Neural progenitor cell (in vitro differentiated cells): ENCODE results near the gene KLK12.

Source experiments
- CTCF ChIP-seq: fragments of 200-600 bp; sonication (generic); IDR thresholded peaks from 2 replicates; pipeline ENCODE4 v1.5.1; 2017; ENCODE audit warnings: antibody characterized with exemption, mild to moderate bottlenecking
- EZH2 ChIP-seq: fragments of 200-600 bp; sonication (generic); IDR thresholded peaks from 2 replicates; pipeline ENCODE4 v1.6.1; 2017; ENCODE audit warnings: antibody characterized with exemption, mild to moderate bottlenecking, moderate library complexity
- EZH2phosphoT487 ChIP-seq: fragments of 200-600 bp; sonication (generic); IDR thresholded peaks from 2 replicates; pipeline ENCODE4 v1.6.1; 2017; ENCODE audit warnings: antibody characterized with exemption

DNA sequence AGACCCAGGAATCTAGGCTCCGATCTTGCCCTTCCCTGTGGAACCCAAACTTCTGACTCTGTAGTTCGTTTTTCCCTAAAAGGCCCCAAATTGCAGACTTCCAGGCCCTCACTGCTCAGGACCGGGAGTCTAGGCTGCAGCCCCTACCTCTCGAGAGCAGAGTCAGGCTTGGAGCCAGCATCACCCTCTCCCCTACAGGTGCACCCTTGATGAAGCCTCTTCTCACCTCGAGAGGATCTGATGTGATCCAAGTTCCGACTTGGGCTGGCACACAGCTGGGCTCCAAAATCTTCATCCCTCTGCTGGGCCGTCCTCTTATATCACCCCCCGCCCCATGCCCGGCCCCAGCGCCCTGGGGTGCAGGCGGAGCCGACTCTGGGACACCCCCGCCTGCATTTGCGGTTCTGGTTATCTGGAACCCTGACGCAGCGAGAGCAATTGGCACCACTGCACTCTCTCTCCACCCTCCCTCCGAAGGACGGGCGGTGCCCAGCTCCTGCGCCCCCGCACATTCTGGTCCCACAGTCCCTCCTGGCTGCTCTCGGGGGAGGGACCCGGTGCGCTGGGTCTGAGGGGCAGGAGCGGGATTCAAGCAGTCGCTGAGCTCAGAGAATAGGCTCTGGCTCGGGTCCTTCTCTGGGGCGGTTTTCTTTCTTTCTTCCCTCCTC is 51.0 kb downstream of the KLK12 start, which contains the start of gene KLK7:
- TF ChIP-seq CTCF, result no peak
- no peak for TF ChIP-seq EZH2
- no peak for TF ChIP-seq EZH2phosphoT487
